Measurements from ENCODE around the gene MAN1B1.

MAN1B1 gene

DNA sequence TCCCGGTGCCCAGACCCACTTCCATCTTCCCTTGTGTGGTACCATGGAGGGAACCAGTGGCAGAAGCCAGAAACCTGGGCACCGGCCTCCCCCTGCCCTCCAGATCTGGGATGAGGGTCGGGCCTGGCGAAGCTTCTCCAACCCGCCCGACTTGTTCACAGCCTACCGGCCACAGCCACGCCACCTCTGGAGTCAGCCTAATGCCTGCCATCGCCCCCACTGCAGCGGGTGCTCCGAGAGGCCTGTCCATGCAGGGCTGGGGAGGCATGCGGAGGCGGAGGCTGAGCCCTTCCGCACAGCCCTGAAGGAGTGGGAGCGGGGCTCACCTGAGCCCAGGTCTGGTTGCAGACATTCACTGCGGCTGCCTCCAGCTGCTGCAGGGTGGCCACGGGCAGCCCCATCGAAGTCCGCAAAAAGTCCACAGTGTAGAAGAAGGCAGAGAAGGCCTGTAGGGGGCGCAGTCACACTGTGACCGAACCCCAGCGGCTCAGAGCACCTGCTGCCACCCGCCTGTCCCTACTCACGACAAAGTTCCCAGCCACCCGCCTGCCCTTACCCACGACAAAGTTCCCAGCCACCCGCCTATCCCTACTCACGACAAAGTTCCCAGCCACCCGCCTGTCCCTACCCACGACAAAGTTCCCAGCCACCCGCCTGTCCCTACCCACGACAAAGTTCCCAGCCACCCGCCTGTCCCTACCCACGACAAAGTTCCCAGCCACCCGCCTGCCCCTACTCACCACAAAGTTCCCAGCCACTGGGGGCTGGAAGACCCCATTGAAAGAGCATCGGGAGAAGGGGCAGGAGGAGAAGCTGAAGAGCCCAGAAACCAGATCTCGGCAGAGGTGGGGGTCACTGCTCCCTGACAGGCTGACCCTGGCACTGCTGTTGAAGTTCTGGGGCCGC, 37.0 kb upstream of the MAN1B1 start:
- Mint-ChIP-seq H3K4me1 (peaks cover 38% of the 10 kb centered on the region), H3K27me3 (peaks cover 86% of the 10 kb centered on the region), H3K9me3 (no peaks in the 10 kb centered on the region), H3K4me3 (no peak overlapping the region), H3K27ac (no peak overlapping the region)
- ATAC-seq (peak; percentile 61), DNase-seq (peak; percentile 71 to 73)

DNA sequence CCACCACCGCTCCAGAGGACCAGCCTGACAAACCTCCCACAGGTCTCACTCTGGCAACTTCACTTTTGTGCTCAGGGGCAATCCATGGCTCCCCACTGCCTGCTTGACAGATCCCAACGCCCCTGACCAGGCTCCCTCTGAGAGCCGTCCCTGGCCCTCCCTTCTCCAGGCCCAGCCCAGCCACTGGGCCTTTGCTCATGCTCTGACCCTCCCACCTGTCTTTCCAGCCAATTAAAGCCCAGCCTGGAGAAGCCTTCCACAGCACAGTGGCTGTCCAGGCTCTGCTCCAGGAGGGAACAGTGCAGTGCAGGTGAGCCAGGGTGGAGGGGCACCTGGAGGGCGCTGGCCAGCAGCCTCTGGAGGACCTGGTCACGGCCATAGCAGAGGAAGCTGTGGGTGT, 36.2 kb upstream of the MAN1B1 start:
- DNase-seq (no peak), ATAC-seq (no peak)
- no peaks in the 10 kb centered on the region for H3K9me3 Mint-ChIP-seq
- H3K4me1 Mint-ChIP-seq, result peaks cover 32% of the 10 kb centered on the region
- H3K27me3 Mint-ChIP-seq, result peaks cover 80% of the 10 kb centered on the region
- H3K27ac Mint-ChIP-seq, result no peak overlapping the region
- H3K4me3 Mint-ChIP-seq, result no peak overlapping the region

DNA sequence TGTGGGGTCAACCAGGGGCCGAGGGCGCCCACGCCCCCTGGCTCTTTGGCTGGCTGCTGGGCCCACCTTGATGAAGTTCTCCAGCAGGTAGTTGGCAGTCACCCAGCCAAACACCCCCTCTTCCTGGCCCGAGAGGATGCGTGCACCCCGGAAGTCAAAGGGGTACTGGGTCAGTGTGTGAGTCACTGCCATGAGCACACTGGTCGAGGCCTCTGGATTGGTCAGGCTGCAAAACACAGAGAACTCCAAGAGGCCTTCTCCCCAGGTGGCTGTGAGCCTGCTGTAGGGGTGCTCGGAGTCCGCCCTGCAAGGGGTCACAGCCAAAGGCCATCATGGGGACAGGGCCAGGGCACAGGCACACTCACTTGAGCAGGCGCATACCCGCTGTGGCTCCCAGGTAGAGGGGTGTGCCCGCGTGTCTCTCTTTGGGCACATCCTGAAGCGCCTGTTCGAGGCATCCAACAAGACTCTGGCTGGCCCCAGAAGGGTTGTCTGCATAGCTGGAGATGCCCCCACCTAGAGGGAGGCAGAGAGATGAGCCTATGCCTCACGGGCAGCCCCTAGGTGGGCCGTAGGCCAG, 35.5 kb upstream of the MAN1B1 start:
- peaks cover 78% of the 10 kb centered on the region for H3K27me3 Mint-ChIP-seq

GRCh38 chr9:137052293-137052692, 34.5 kb upstream of the MAN1B1 start:
- no peaks in the 10 kb centered on the region for H3K9me3 Mint-ChIP-seq
- peak overlapping the region in 1 of 2 donors; percentile 71 for H3K27ac Mint-ChIP-seq
- H3K4me3 Mint-ChIP-seq, result peak overlapping the region in 1 of 2 donors; percentile 41
- no peak for DNase-seq
- H3K4me1 Mint-ChIP-seq, result peaks cover 26% of the 10 kb centered on the region
- no peak for ATAC-seq
- peaks cover 67% of the 10 kb centered on the region for H3K27me3 Mint-ChIP-seq

More for the DNA sequence above, 35.5 kb upstream of the MAN1B1 start:
- Mint-ChIP-seq H3K4me3 (no peak overlapping the region), H3K27ac (no peak overlapping the region), H3K4me1 (peaks cover 30% of the 10 kb centered on the region), H3K9me3 (no peaks in the 10 kb centered on the region)
- no peak for DNase-seq
- no peak for ATAC-seq

DNA sequence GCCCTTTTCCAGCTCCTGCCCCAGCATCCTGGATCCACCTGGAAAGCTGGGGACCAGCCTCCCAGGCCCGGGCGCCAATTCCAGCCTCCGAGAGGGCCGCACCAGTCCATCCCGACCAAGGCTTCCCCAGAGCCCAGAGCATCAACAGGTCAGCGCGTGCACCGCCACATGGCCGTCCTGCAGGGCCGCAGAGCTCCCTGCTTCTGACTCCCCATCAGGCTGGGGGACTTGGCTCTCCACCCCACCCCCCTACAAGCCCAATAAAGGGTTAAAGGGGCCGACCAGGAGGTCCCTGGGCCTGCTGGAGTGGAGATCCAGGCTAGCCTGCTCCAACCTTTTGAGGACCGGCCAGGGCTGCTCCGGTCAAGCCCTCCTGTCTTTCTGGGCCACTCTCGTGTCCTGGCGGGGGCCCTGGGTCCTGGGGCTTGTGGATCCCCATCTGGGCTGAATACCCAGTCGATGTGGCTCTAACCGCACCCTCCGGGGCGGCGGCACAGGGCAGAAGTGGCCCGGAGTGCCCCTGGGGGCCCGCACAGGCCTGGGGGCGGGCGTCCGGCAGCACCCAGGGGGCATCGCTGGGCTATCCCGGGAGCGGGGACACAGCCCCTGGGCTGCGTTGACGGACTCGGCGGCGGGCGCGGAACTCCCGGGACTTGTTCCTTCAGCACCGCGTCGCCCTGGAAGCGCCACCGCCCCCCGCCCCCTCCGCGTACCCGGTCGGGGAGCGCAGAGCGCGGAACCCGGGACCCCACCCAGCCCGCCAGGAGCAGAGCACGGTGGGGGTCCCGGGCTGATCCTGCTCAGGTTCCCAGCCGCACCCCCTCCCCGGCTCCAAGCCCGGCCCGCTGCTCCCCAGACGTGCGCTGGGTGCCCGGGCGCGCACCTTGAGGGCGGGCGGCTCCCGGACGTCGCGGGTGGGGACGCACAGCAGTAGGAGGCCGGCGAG, 33.5 kb upstream of the MAN1B1 start:
- Mint-ChIP-seq H3K9me3 (no peaks in the 10 kb centered on the region), H3K4me1 (peaks cover 20% of the 10 kb centered on the region), H3K27ac (no peak overlapping the region), H3K4me3 (no peak overlapping the region), H3K27me3 (peaks cover 57% of the 10 kb centered on the region)
- DNase-seq (peak in 1 of 2 donors; percentile 3), ATAC-seq (peak; percentile 26)

DNA sequence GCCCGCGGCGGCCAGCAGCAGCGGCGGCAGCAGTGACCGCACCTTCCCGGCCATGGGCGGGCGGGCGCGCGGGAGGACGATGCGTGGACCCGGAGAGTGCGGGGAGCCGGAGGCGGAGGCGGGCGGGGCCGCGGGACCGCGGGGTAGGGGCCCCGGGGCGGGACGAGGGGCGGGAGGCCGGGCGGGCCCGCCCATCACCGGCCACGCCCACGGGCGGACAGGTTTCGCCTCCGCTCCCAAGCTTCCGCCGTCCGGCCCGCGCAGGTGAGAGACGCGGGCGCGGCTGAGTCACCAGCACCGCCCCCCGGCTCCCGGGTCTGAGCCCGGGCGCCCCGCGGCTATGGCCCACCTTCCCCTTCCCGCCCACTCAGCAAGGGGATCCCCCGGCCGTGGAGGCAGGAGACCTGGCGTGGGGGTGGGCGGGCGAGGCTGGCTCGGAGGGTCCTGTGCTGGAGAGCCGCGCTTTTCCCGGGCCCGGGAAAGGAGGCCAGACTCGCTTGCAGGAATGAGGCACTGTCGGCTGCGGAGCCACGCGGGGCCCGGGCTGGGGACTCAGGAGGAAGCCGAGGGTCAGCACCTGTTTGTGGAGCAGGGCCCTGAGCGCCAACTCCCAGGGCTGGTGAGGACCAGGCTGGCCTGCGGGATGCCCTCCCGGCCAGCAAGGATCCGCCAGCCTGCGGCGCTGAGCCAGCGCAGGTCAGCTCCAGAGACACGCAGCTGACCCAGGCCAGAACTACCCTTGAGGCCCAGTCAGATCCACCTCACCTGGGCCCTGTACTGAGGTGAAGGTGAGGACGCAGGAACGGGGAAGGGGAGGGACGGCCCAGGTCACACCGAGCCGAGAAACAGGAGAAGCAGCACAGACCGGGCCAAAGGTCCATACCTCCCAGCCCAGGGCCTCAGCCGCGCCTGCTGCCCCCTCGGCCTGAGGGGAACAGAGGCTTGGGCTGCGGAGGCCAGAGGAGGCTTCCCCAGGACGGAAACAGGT, 32.5 kb upstream of the MAN1B1 start, which contains the start of gene ENTPD2:
Gene ENTPD2 (minus strand): TSS at position 118 of the 988 bp plus-strand sequence. CDS start 64 bp downstream, at position 54.
- Mint-ChIP-seq H3K27me3 (peaks cover 48% of the 10 kb centered on the region), H3K4me1 (peaks cover 20% of the 10 kb centered on the region), H3K4me3 (peak within 1 kb of the TSS in 1 of 2 donors; percentile 26), H3K9me3 (no peaks in the 10 kb centered on the region), H3K27ac (no peak within 1 kb of the TSS)
- DNase-seq, result peak in 1 of 2 donors; percentile 32
- peak; percentile 56 for ATAC-seq

DNA sequence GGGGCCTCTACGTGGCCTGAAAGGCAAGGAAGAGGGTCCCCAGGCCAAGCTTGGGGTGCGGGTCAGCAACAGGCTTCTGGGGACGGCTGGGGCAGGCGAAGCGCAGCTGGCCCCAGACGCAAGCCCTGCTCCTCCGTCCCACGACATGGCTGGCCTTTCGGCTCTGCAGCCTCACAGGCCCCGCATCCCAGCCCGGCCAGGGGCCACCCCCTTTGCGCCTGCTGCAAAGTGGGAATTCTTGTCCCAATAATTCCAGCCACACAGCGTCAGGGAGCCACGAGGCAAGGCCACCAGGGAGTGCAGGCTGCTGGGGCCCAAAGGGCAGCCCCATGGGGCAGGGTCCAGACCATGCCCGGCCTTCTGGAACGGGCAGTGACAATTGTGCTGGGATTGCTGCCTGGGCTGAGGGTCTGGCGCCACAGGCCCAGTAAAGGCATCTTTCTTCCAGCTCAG, 31.8 kb upstream of the MAN1B1 start:
- Mint-ChIP-seq H3K4me1 (peaks cover 14% of the 10 kb centered on the region), H3K4me3 (peak overlapping the region in 1 of 2 donors; percentile 26)
- ATAC-seq, result no peak

GRCh38 chr9:137055385-137056364, 31.1 kb upstream of the MAN1B1 start:
- Mint-ChIP-seq H3K4me1 (peaks cover 14% of the 10 kb centered on the region), H3K4me3 (no peak overlapping the region), H3K9me3 (no peaks in the 10 kb centered on the region), H3K27me3 (peaks cover 33% of the 10 kb centered on the region), H3K27ac (no peak overlapping the region)
- DNase-seq, result no peak
- peak; percentile 9 for ATAC-seq

More for the DNA sequence above, 31.8 kb upstream of the MAN1B1 start:
- Mint-ChIP-seq H3K9me3 (no peaks in the 10 kb centered on the region), H3K27me3 (peaks cover 41% of the 10 kb centered on the region), H3K27ac (no peak overlapping the region)
- no peak for DNase-seq

DNA sequence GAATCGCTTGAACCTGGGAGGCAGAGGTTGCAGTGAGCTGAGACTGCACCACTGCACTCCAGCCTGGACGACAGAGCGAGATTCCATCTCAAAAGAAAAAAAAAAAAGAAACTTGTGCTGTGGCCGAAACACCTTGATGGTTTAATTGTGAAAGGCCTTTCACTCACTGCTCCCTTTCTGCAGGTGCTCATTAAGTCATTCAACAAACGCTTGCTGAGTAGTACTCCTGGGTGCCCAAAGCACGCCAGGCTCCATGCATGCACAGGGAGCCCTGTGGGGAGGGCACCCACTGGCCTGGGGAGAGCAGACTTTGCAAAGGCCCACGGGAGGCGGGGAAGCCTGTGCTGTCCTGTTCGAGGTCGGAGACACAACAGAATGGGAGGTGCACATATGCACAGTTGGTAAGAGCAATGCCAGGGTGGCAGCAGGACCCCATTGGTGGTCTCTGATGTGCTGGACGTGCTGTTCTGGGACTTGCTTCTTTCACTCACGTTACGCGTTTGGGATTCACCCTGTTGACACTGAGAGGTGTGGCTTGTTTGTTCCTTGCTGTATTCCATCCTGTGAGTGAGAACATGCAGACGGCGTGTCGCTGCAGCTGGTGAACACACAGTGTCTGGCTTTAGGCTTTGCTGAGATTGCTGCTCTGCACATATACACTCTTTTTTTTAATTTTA, 29.9 kb upstream of the MAN1B1 start:
- Mint-ChIP-seq H3K9me3 (no peaks in the 10 kb centered on the region), H3K4me3 (no peak overlapping the region), H3K27me3 (peaks cover 21% of the 10 kb centered on the region), H3K4me1 (peaks cover 14% of the 10 kb centered on the region), H3K27ac (no peak overlapping the region)
- DNase-seq, result no peak
- no peak for ATAC-seq

DNA sequence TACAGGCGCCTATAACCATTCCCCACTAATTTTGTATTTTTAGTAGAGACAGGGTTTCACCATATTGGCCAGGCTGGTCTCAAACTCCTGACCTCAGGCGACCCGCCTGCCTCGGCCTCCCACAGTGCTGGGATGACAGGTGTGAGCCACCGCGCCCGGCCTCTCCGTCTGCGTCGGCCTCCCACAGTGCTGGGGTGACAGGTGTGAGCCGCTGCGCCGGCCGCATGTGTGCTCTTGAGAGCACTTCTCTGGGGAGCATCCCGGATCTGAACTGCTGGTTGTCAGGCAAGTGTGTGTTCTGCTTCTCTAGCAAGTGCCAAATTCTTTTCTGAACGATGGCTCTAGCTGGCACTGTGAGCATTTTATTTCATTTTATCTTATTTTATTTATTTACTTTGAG, 29.2 kb upstream of the MAN1B1 start:
- Mint-ChIP-seq H3K27ac (no peak overlapping the region), H3K27me3 (peaks cover 15% of the 10 kb centered on the region), H3K4me3 (no peak overlapping the region), H3K9me3 (no peaks in the 10 kb centered on the region), H3K4me1 (peaks cover 11% of the 10 kb centered on the region)
- DNase-seq (no peak), ATAC-seq (no peak)

- no peak for DNase-seq
- ATAC-seq, result no peak
- peaks cover 5% of the 10 kb centered on the region for H3K4me1 Mint-ChIP-seq
- H3K27ac Mint-ChIP-seq, result no peak overlapping the region
- peaks cover 8% of the 10 kb centered on the region for H3K27me3 Mint-ChIP-seq
- H3K4me3 Mint-ChIP-seq, result no peak overlapping the region
- H3K9me3 Mint-ChIP-seq, result no peaks in the 10 kb centered on the region
Measured at GRCh38 chr9:137058521-137059234, 28.1 kb upstream of the MAN1B1 start.

GRCh38 chr9:137062384-137062783, 24.4 kb upstream of the MAN1B1 start:
- ATAC-seq, result no peak
- DNase-seq, result no peak
- H3K27me3 Mint-ChIP-seq, result no peaks in the 10 kb centered on the region
- no peaks in the 10 kb centered on the region for H3K9me3 Mint-ChIP-seq
- H3K4me1 Mint-ChIP-seq, result peaks cover 5% of the 10 kb centered on the region
- no peak overlapping the region for H3K27ac Mint-ChIP-seq
- H3K4me3 Mint-ChIP-seq, result no peak overlapping the region
